OCI-LY3 (cell line): ENCODE results near the gene C10orf105.

Experiments
- CTCF ChIP-seq: fragments of 200-600, 300-600 bp; sonication (generic); IDR thresholded peaks from 2 replicates; pipeline ENCODE4 v1.5.1; 2014; ENCODE audit warnings: antibody characterized with exemption, low read length, low read depth
- EZH2phosphoT487 ChIP-seq: fragments of 200-600 bp; shearing (Covaris generic); IDR thresholded peaks from 2 replicates; pipeline ENCODE4 v1.6.1; 2018; ENCODE audit warnings: antibody characterized with exemption, mixed run types, low read depth

- TF ChIP-seq CTCF (no peak), EZH2phosphoT487 (no peak)
Measured at GRCh38 chr10:71704816-71705215, 14.8 kb downstream of the C10orf105 start.
